GM19463 (cell line): ENCODE measurements around the gene ETFA.

Source experiments
- ATAC-seq: cut with Tn5 transposase; IDR thresholded peaks from one replicate; pipeline ENCODE4 v1.9.1; 2021; ENCODE audit warnings: mild to moderate bottlenecking, moderate library complexity; ENCODE audit not compliant: unreplicated experiment

ETFA gene

GRCh38 chr15:76199106-76200082 is 111.9 kb downstream of the ETFA start:
- ATAC-seq: no peak

- ATAC-seq: no peak
Observed at GRCh38 chr15:76198456-76199105, 112.7 kb downstream of the ETFA start.

- ATAC-seq: no peak
Observed at GRCh38 chr15:76197703-76198455, 113.4 kb downstream of the ETFA start.

GRCh38 chr15:76196269-76197231 is 114.7 kb downstream of the ETFA start:
- no peak for ATAC-seq

GRCh38 chr15:76195506-76196268 is 115.6 kb downstream of the ETFA start:
- no peak for ATAC-seq

GRCh38 chr15:76193934-76194333 is 117.3 kb downstream of the ETFA start:
- ATAC-seq: no peak

- ATAC-seq: no peak
Observed at GRCh38 chr15:76192715-76193114, 118.6 kb downstream of the ETFA start.

- ATAC-seq: no peak
Observed at GRCh38 chr15:76191539-76192244, 119.6 kb downstream of the ETFA start.

- peak; percentile 84 for ATAC-seq
Observed at GRCh38 chr15:76190751-76191538, 120.3 kb downstream of the ETFA start.

GRCh38 chr15:76190070-76190564 is 121.2 kb downstream of the ETFA start:
- no peak for ATAC-seq

GRCh38 chr15:76189106-76189505 is 122.2 kb downstream of the ETFA start:
- no peak for ATAC-seq

GRCh38 chr15:76187163-76187562 is 124.1 kb downstream of the ETFA start:
- ATAC-seq: no peak

- ATAC-seq: no peak
Observed at GRCh38 chr15:76185716-76186115, 125.6 kb downstream of the ETFA start.

- ATAC-seq: no peak
Observed at GRCh38 chr15:76184650-76185035, 126.6 kb downstream of the ETFA start.

GRCh38 chr15:76183930-76184649 is 127.2 kb downstream of the ETFA start:
- no peak for ATAC-seq

GRCh38 chr15:76181705-76182107 is 129.6 kb downstream of the ETFA start:
- ATAC-seq: peak; percentile 74

- ATAC-seq: no peak
Observed at GRCh38 chr15:76180321-76180720, 130.9 kb downstream of the ETFA start.
